Heart right ventricle (tissue), 16 donors: ENCODE measurements around the gene TPRG1. TPM values are rescaled to one million over a fixed set of nuclear protein-coding genes. Genes with fewer than 3 reads are reported as not detected.

Experiments used
- ATAC-seq, 8 donors: fragments of 200-7000 bp; cut with Tn5 transposase; one replicate each; pipeline ENCODE4 v1.9.1; 2020; ENCODE audit warnings: mild to moderate bottlenecking in 8 of 8, moderate library complexity in 8 of 8, moderate number of reproducible peaks in 1 of 8
- DNase-seq, 2 donors: peaks; one replicate each; pipeline ENCODE4 v3.0.0-alpha.2; 2020
- H3K27ac ChIP-seq, 10 donors: fragments of 200-600 bp; sonication (generic) in 2 of 10; one replicate each; pipeline versions ENCODE4 v1.5.0 to v1.8.0; 2020 to 2022; ENCODE audit warnings: mild to moderate bottlenecking in 3 of 10
- H3K27me3 ChIP-seq, 7 donors: fragments of 200-600 bp; one replicate each; pipeline ENCODE4 v1.8.0; 2021 to 2022; ENCODE audit warnings: mild to moderate bottlenecking in 2 of 7
- H3K36me3 ChIP-seq, 9 donors: fragments of 200-600 bp; sonication (generic) in 1 of 9; one replicate each; pipeline versions ENCODE4 v1.5.0 to v1.8.0; 2020 to 2022; ENCODE audit warnings: mild to moderate bottlenecking in 2 of 9
- H3K4me1 ChIP-seq, 9 donors: fragments of 200-600 bp; sonication (generic) in 1 of 9; one replicate each; pipeline versions ENCODE4 v1.5.0 to v1.8.0; 2020 to 2022; ENCODE audit warnings: mild to moderate bottlenecking in 4 of 9
- H3K4me3 ChIP-seq, 10 donors: fragments of 200-600 bp; sonication (generic) in 2 of 10; one replicate each; pipeline versions ENCODE4 v1.5.0 to v1.8.0; 2020 to 2022; ENCODE audit warnings: mild to moderate bottlenecking in 7 of 10, moderate library complexity in 2 of 10
- H3K9me3 ChIP-seq, 11 donors: fragments of 200-600 bp in 10 of 11; sonication (generic) in 2 of 11; one replicate each; pipeline versions ENCODE4 v1.5.0 to v1.8.0; 2013 to 2022; ENCODE audit warnings: mild to moderate bottlenecking in 2 of 11, control low read depth in 1 of 11, moderate library complexity in 1 of 11
- CTCF ChIP-seq, 9 donors: fragments of 200-600 bp; sonication (generic) in 2 of 9; IDR thresholded peaks; one replicate each; pipeline versions ENCODE4 v1.5.0 to v1.8.0; 2021 to 2022; ENCODE audit warnings: antibody characterized with exemption in 9 of 9, mild to moderate bottlenecking in 5 of 9, moderate library complexity in 1 of 9
- WGBS, 2 donors: extraction: QIAGEN DNeasy Blood & Tissue Kit; methylation state at CpG; one replicate each; pipeline ENCODE4 v1.1.7; 2013; ENCODE audit warnings: inconsistent platforms in 1 of 2; 5-methylcytosine and 5-hydroxymethylcytosine counted together
- intact Hi-C, 10 donors: fragments of 100-400 bp; cut with DNase I; formaldehyde crosslinking; loops; one replicate each; pipeline versions ENCODE4 v1.11.1 to v1.14.2; 2022
- polyA plus RNA-seq, 2 donors: library from polyadenylated mRNA; stranded (reverse); fragments of 200-250 nt; gene quantifications; one replicate each; pipeline ENCODE4 v1.2.3, GENCODE V29; 2013
- total RNA-seq, 10 donors: library from RNA; stranded (reverse); fragmentation: NEBNext Ultra II Directional in 3 of 10; extraction: Animal tissue kit (Norgen Biotek cat#: 25700) in 3 of 10; gene quantifications; one replicate each; pipeline versions ENCODE4 v1.2.1 to v1.2.4, GENCODE V29; 2021 to 2023
- donor health status: Arrhythmogenic right ventricular cardiomyopathy.
- donor health status: ischemic (EF 13 %, LVEDD 7.1; RV severe dilation, severe dysfunction).
- donor health status: healthy with polysubstance abuse.
- donor health status: DM: no; HTN: yes; CAD: no.
- donor health status: DM: no; HTN: no; CAD: no.
- donor health status: ischemic (EF 25% LVEDD 6.9; RV normal size, moderate dysfunction).
- donor health status: ischemic (EF 25% LVEDD 5.7; RV mildly dilated, moderate dysfunction).
- donor health status: healthy.
- donor health status: DM: yes; HTN: yes; CAD: no.
- donor health status: Ischemic cardiomyopathy.
- donor health status: ischemic (EF 35%, LVEDD 5.7; RV mildly dilated, moderate dysfunction).
- donor health status: nonischemic (EF 11% LVEDD 7.7; RV severe dilation, severe dysfunction).
- donor health status: DM: yes; HTN: yes; CAD: no.
- donor health status: PGD.
- donor health status: ischemic (EF 29% LVEDD 5.4; RV normal size, mild dysfunction).
- donor health status: nonischemic (EF 23%, LVEDD 6.1; RV moderate dilation, normal function).

The TPRG1 gene
- total and polyA plus RNA-seq, 12 donors, result 0.62 to 3.1 (median 1.8) TPM

- Histone ChIP-seq H3K4me1 (peaks cover 0 to 10% (median 0%) of the 10 kb centered on the region in 9 donors), H3K27me3 (no peaks in the 10 kb centered on the region), H3K4me3 (peak overlapping the region in 1 of 10 donors; percentile 11), H3K9me3 (no peaks in the 10 kb centered on the region), H3K27ac (peak overlapping the region in 1 of 10 donors; percentile 17), H3K36me3 (no peaks in the 10 kb centered on the region)
- intact Hi-C loops, result loop anchor here in 3 of 10 donors (10.0 kb wide), 1 partner anchor 164 kb away; no protein-coding TSS in a partner anchor
- no peak for TF ChIP-seq CTCF (IDR thresholded peaks at IDR 0.05)
- DNase-seq (no peak), ATAC-seq (no peak)
- WGBS, 2 donors, result 70 to 76% methylated on average over 9 of the region's 9 CpGs
Measured at GRCh38 chr3:189138901-189139610, 32.7 kb upstream of the TPRG1 start.

GRCh38 chr3:189139611-189139940, 32.2 kb upstream of the TPRG1 start:
- no peak for TF ChIP-seq CTCF (IDR thresholded peaks at IDR 0.05)
- WGBS, 2 donors, result 71 to 72% methylated on average over 6 of the region's 6 CpGs

GRCh38 chr3:189142527-189142926, 29.2 kb upstream of the TPRG1 start:
- Histone ChIP-seq H3K27me3 (no peaks in the 10 kb centered on the region), H3K4me3 (no peak overlapping the region), H3K4me1 (peaks cover 0 to 25% (median 3%) of the 10 kb centered on the region in 9 donors), H3K9me3 (no peaks in the 10 kb centered on the region), H3K27ac (peak overlapping the region in 1 of 10 donors; percentile 67), H3K36me3 (no peaks in the 10 kb centered on the region)
- intact Hi-C loops, result loop anchor here in 5 of 10 donors (10.0 kb wide), 5 partner anchors 98 to 1408 kb away; partner anchors contain the start of gene BCL6 (in 1 of the 5)
- ATAC-seq, result no peak
- no peak for DNase-seq
- WGBS, 2 donors, result 67 to 77% methylated on average over 1 of the region's 1 CpG
- no peak for TF ChIP-seq CTCF (IDR thresholded peaks at IDR 0.05)

More at GRCh38 chr3:189139611-189139940, 32.2 kb upstream of the TPRG1 start:
- no peak for DNase-seq
- Histone ChIP-seq H3K36me3 (no peaks in the 10 kb centered on the region), H3K9me3 (no peaks in the 10 kb centered on the region), H3K4me3 (peak overlapping the region in 1 of 10 donors; percentile 11), H3K27me3 (no peaks in the 10 kb centered on the region), H3K27ac (peak overlapping the region in 1 of 10 donors; percentile 17), H3K4me1 (peaks cover 0 to 15% (median 0%) of the 10 kb centered on the region in 9 donors)
- intact Hi-C loops, result loop anchor here in 3 of 10 donors (10.0 kb wide), 1 partner anchor 165 kb away; no protein-coding TSS in a partner anchor
- ATAC-seq, result no peak

- WGBS, 2 donors, result 67 to 71% methylated on average over 1 of the region's 1 CpG
- peaks cover 0 to 32% (median 7%) of the 10 kb centered on the region in 9 donors for H3K4me1 ChIP-seq
- no peak for TF ChIP-seq CTCF (IDR thresholded peaks at IDR 0.05)
- H3K9me3 ChIP-seq, result no peaks in the 10 kb centered on the region
- DNase-seq, result no peak
- ATAC-seq, result no peak
- intact Hi-C loops, result loop anchor here in 5 of 10 donors (10.0 kb wide), 5 partner anchors 99 to 1409 kb away; partner anchors contain the start of gene BCL6 (in 1 of the 5)
- H3K27ac ChIP-seq, result peak overlapping the region in 1 of 10 donors; percentile 67
- H3K4me3 ChIP-seq, result no peak overlapping the region
- no peaks in the 10 kb centered on the region for H3K36me3 ChIP-seq
- H3K27me3 ChIP-seq, result no peaks in the 10 kb centered on the region
Measured at GRCh38 chr3:189143321-189143720, 28.4 kb upstream of the TPRG1 start.
